ENCODE data around the gene BAIAP2. TPM values are rescaled to one million over a fixed set of nuclear protein-coding genes. Genes with fewer than 3 reads are reported as not detected.

Gene BAIAP2
- total RNA-seq, 6 donors from 2014 or later, result 90.7 to 231 (median 123) TPM

- ATAC-seq (ENCODE audit: low FRiP score in 2 of 2), result no peak
- H3K27me3 ChIP-seq, result no peaks in the 10 kb centered on the region
- 80 to 85% methylated on average over 70 of the region's 109 CpGs for WGBS, 2 donors
- TF ChIP-seq POLR2AphosphoS5 (IDR thresholded peaks at IDR 0.05) (no peak), CTCF (IDR thresholded peaks at IDR 0.05) (no peak)
- peaks cover 0 to 18% (median 9%) of the 10 kb centered on the region in 4 donors for H3K4me1 ChIP-seq
- H3K9me3 ChIP-seq, result no peaks in the 10 kb centered on the region
- H3K36me3 ChIP-seq, result peaks cover 0 to 58% (median 22%) of the 10 kb centered on the region in 4 donors
- peak in 1 of 2 donors; percentile 86 for DNase-seq
- no peak overlapping the region for H3K27ac ChIP-seq
- H3K4me3 ChIP-seq, result no peak overlapping the region
Measured at GRCh38 chr17:81121841-81122733, 87.1 kb downstream of the BAIAP2 start.

- no peak for ATAC-seq (ENCODE audit: low FRiP score in 2 of 2)
- WGBS, 2 donors, result 90 to 95% methylated on average over 11 to 27 of the region's 39 CpGs
Measured at GRCh38 chr17:81123052-81124048, 88.4 kb downstream of the BAIAP2 start.

GRCh38 chr17:81124377-81124776, 89.4 kb downstream of the BAIAP2 start:
- peaks cover 0 to 61% (median 20%) of the 10 kb centered on the region in 4 donors for H3K36me3 ChIP-seq
- H3K4me1 ChIP-seq, result peaks cover 0 to 4% (median 2%) of the 10 kb centered on the region in 4 donors
- H3K27ac ChIP-seq, result no peak overlapping the region
- no peaks in the 10 kb centered on the region for H3K9me3 ChIP-seq
- no peaks in the 10 kb centered on the region for H3K27me3 ChIP-seq
- 94% methylated on average over 18 of the region's 18 CpGs; no CpG with 5 or more reads in 1 of the 2 donors for WGBS, 2 donors
- H3K4me3 ChIP-seq, result no peak overlapping the region
- ATAC-seq (ENCODE audit: low FRiP score in 2 of 2), result no peak
- DNase-seq, result peak in 1 of 2 donors; percentile 69
- TF ChIP-seq EP300 (IDR thresholded peaks at IDR 0.05) (no peak), CTCF (IDR thresholded peaks at IDR 0.05) (no peak), POLR2A (IDR thresholded peaks at IDR 0.05) (no peak), POLR2AphosphoS5 (IDR thresholded peaks at IDR 0.05) (no peak)

More at GRCh38 chr17:81123052-81124048, 88.4 kb downstream of the BAIAP2 start:
- H3K27ac ChIP-seq, result no peak overlapping the region
- no peak for TF ChIP-seq EP300 (IDR thresholded peaks at IDR 0.05)
- no peak for TF ChIP-seq POLR2AphosphoS5 (IDR thresholded peaks at IDR 0.05)
- no peak for TF ChIP-seq CTCF (IDR thresholded peaks at IDR 0.05)
- TF ChIP-seq POLR2A (IDR thresholded peaks at IDR 0.05), result no peak
- DNase-seq, result peak in 1 of 2 donors; percentile 77
- H3K36me3 ChIP-seq, result peaks cover 0 to 60% (median 20%) of the 10 kb centered on the region in 4 donors
- no peak overlapping the region for H3K4me3 ChIP-seq
- no peaks in the 10 kb centered on the region for H3K27me3 ChIP-seq
- peaks cover 0 to 13% (median 9%) of the 10 kb centered on the region in 4 donors for H3K4me1 ChIP-seq
- no peaks in the 10 kb centered on the region for H3K9me3 ChIP-seq

GRCh38 chr17:81125573-81126081, 90.7 kb downstream of the BAIAP2 start:
- Histone ChIP-seq H3K27me3 (no peaks in the 10 kb centered on the region), H3K4me1 (peaks cover 0 to 13% (median 7%) of the 10 kb centered on the region in 4 donors), H3K4me3 (no peak overlapping the region), H3K27ac (no peak overlapping the region), H3K36me3 (peaks cover 0 to 61% (median 18%) of the 10 kb centered on the region in 4 donors), H3K9me3 (no peaks in the 10 kb centered on the region)
- TF ChIP-seq CTCF (IDR thresholded peaks at IDR 0.05), result no peak
- no peak for TF ChIP-seq POLR2AphosphoS5 (IDR thresholded peaks at IDR 0.05)
- no peak for TF ChIP-seq POLR2A (IDR thresholded peaks at IDR 0.05)
- TF ChIP-seq EP300 (IDR thresholded peaks at IDR 0.05), result no peak
- DNase-seq, result no peak
- WGBS, 2 donors, result 80 to 81% methylated on average over 2 to 10 of the region's 14 CpGs
- no peak for ATAC-seq (ENCODE audit: low FRiP score in 2 of 2)
